ENCODE measurements around the gene LPP. TPM values are rescaled to one million over a fixed set of nuclear protein-coding genes. Genes with fewer than 3 reads are reported as not detected.

Gene LPP
- total and polyA plus RNA-seq, 10 of the 15 experiments (the other 5 are each of a cell fraction or from before 2014, with no cell fraction given) = under 0.01 to 0.62 (median 0.03) TPM

GRCh38 chr3:188309437-188310269 lies 155.7 kb downstream of the LPP start:
- no peak overlapping the region for H2AFZ ChIP-seq (ENCODE audit: control insufficient read depth, low read depth, low read length)
- no peak overlapping the region for H3K27ac ChIP-seq (ENCODE audit: control insufficient read depth, insufficient read depth)
- no peaks in the 10 kb centered on the region for H3K36me3 ChIP-seq (ENCODE audit: control insufficient read depth in 2 of 2, insufficient read depth in 2 of 2, low read length in 1 of 2)
- WGBS (ENCODE audit: insufficient coverage, insufficient replicate concordance, low lambda C conversion rate, missing lambda C conversion rate) = 0% methylated on average over 6 of the region's 6 CpGs
- peaks cover 10% of the 10 kb centered on the region; the same call in 1 of the 2 replicates for H3K4me1 ChIP-seq (ENCODE audit: control insufficient read depth, insufficient read depth, low read length)
- SMC1A ChIA-PET (ENCODE audit: uncharacterized antibody, unreplicated experiment) = no interaction called here
- BruUV-seq (replicated peaks) = no TSS peak
- peaks cover 0 to 8% of the 10 kb centered on the region in 2 experiments; a peak in 1 of 4 replicates for H3K27me3 ChIP-seq (replicated peaks in 1 of 2; ENCODE audit: control insufficient read depth in 2 of 2, insufficient read depth in 2 of 2, low read length in 1 of 2)
- RAD21 ChIA-PET (ENCODE audit: unreplicated experiment) = no interaction called here
- H3K9ac ChIP-seq (ENCODE audit: control insufficient read depth, insufficient read depth, low read length) = no peak overlapping the region
- no peak overlapping the region for H3K4me3 ChIP-seq
- CTCF ChIA-PET = no interaction called here
- in situ Hi-C loops (cut with MboI) (no loop called here), intact Hi-C loops (cut with micrococcal nuclease; ENCODE audit: unreplicated experiment) (loop anchor here (1.0 to 5.0 kb wide), 2 partner anchors 137 to 567 kb away; no protein-coding TSS in a partner anchor)
- FAIRE-seq (peak; percentile 90), DNase-seq (ENCODE audit: low read depth, low spot score) (peak; percentile 54), ATAC-seq (peak; percentile 89)
- H3K4me2 ChIP-seq (ENCODE audit: control insufficient read depth, insufficient read depth) = peak overlapping the region; percentile 65
- no peaks in the 10 kb centered on the region for H4K20me1 ChIP-seq (ENCODE audit: control insufficient read depth, insufficient read depth)
- H3K79me2 ChIP-seq (ENCODE audit: control insufficient read depth, insufficient read depth, low read length) = no peaks in the 10 kb centered on the region
- POLR2A ChIA-PET = interaction anchor here (0.7 kb wide), 1 partner anchor 375 kb away, joined by 4 read pairs; no protein-coding TSS in a partner anchor
- peaks cover 6% of the 10 kb centered on the region; the same call in 2 of the 3 replicates for H3K9me3 ChIP-seq (replicated peaks; ENCODE audit: control insufficient read depth, insufficient read depth, low read length)
- TF ChIP-seq SIX5 (IDR thresholded peaks at IDR 0.05; ENCODE audit: low read depth, low read length, severe bottlenecking) (no peak), NKRF (conservative IDR thresholded peaks at IDR 0.05) (no peak), EZH2 (IDR thresholded peaks at IDR 0.05; ENCODE audit: borderline replicate concordance, control insufficient read depth, low read depth, low read length) (no peak), EGR1 (IDR thresholded peaks at IDR 0.05; ENCODE audit: borderline replicate concordance in 1 of 2, low read depth in 2 of 2, low read length in 2 of 2) (no peak), MAX (IDR thresholded peaks at IDR 0.05; ENCODE audit: low read depth, low read length) (no peak), RELB (IDR thresholded peaks at IDR 0.05; ENCODE audit: low read depth) (peak; percentile 45; the same call in 1 of the 2 replicates), NR2F1 (conservative IDR thresholded peaks at IDR 0.05) (peak; percentile 48), MTA2 (IDR thresholded peaks at IDR 0.05; ENCODE audit: low read depth) (peak; percentile 75; the same call in 1 of the 2 replicates), HDAC2 (IDR thresholded peaks at IDR 0.05) (no peak), ZBTB4 (CRISPR knock-in tag; IDR thresholded peaks at IDR 0.05) (no peak), TARDBP (IDR thresholded peaks at IDR 0.05; ENCODE audit: borderline replicate concordance) (no peak), IRF5 (IDR thresholded peaks at IDR 0.05; ENCODE audit: borderline replicate concordance) (no peak)

All from GM12878 (cell line).